Kidney (tissue), 14 donors: Measurements from ENCODE around the gene SLC66A1. TPM values are rescaled to one million over a fixed set of nuclear protein-coding genes. Genes with fewer than 3 reads are reported as not detected.

Source experiments
- DNase-seq, 5 donors: peaks; one replicate each; pipeline ENCODE4 v3.0.0-alpha.2; 2013 to 2020
- FAIRE-seq: peaks from 2 replicates; lab custom pipeline; 2012; peaks lifted over from hg19 to GRCh38; lab: Jason Lieb, UNC
- H3K27ac ChIP-seq, 2 donors: one replicate each; pipeline ENCODE4 v1.7.0; 2013; ENCODE audit warnings: low read depth in 2 of 2, low read length in 2 of 2, inconsistent platforms in 1 of 2
- H3K27me3 ChIP-seq: one replicate; pipeline ENCODE4 v1.7.1; 2013; ENCODE audit warnings: low read length, inconsistent platforms; ENCODE audit not compliant: control insufficient read depth, insufficient read depth
- H3K36me3 ChIP-seq, 3 donors: one replicate each; pipeline versions ENCODE4 v1.7.0 to v1.7.1; 2013; ENCODE audit warnings: low read length in 3 of 3, control low read depth in 1 of 3, inconsistent platforms in 1 of 3; ENCODE audit not compliant: insufficient read depth in 3 of 3, control insufficient read depth in 2 of 3
- H3K4me1 ChIP-seq, 3 donors: one replicate each; pipeline versions ENCODE4 v1.7.0 to v1.7.1; 2013; ENCODE audit warnings: low read length in 3 of 3, inconsistent platforms in 1 of 3, low read depth in 1 of 3; ENCODE audit not compliant: control insufficient read depth in 2 of 3, insufficient read depth in 2 of 3
- H3K4me3 ChIP-seq, 3 donors: one replicate each; pipeline versions ENCODE4 v1.7.0 to v1.8.1; 2013; ENCODE audit warnings: low read length in 3 of 3, control low read depth in 1 of 3, inconsistent platforms in 1 of 3
- H3K9ac ChIP-seq, 3 donors: one replicate each; pipeline versions ENCODE4 v1.7.0 to v1.7.1; 2013; ENCODE audit warnings: low read length in 3 of 3, control low read depth in 1 of 3, inconsistent platforms in 1 of 3
- H3K9me3 ChIP-seq, 3 donors: one replicate each; pipeline versions ENCODE4 v1.7.0 to v1.7.1; 2013; ENCODE audit warnings: low read length in 3 of 3, control low read depth in 1 of 3, inconsistent platforms in 1 of 3; ENCODE audit not compliant: control insufficient read depth in 2 of 3, insufficient read depth in 1 of 3
- intact Hi-C: fragments of 100-400 bp; cut with DNase I; formaldehyde crosslinking; loops from one replicate; pipeline ENCODE4 v1.11.1; 2022
- polyA plus RNA-seq: library from polyadenylated mRNA; stranded (reverse); fragments of 350-450 nt; fragmentation: Illumina TruSeq; extraction: RNeasy Lipid Tissue Mini Kit (QIAGEN cat#74804); gene quantifications from one replicate; pipeline ENCODE4 v1.2.3, GENCODE V29; 2014; ENCODE audit warnings: low read depth, low replicate concordance; ENCODE audit not compliant: insufficient read depth
- total RNA-seq: library from RNA; stranded (reverse); fragmentation: NEBNext Ultra II Directional; extraction: Animal tissue kit (Norgen Biotek cat#: 25700); gene quantifications from one replicate; pipeline ENCODE4 v1.2.1, GENCODE V29; 2021
- TF ChIP-seq, protein P1 (sequence below): IDR thresholded peaks from 3 replicates; pipeline ENCODE4 v1.5.1; 2012; ENCODE audit warnings: mild to moderate bottlenecking, moderate library complexity, borderline replicate concordance; ENCODE audit not compliant: insufficient read depth; ENCODE audit errors: extremely low read depth
- donor health status: control.
- donor health status: control.
- donor health status: control.
- donor health status: control.
- donor health status: control.
- donor health status: DM: yes; HTN: yes; CAD: no.
- donor health status: Normal renal cell carcinoma (clear cell type).

SLC66A1 gene
- total and polyA plus RNA-seq, 2 donors from 2014 or later, result 12.2 to 14.7 TPM

- FAIRE-seq (no peak), DNase-seq (no peak)
- Histone ChIP-seq H3K4me1 (no peaks in the 10 kb centered on the region), H3K27me3 (no peaks in the 10 kb centered on the region), H3K9ac (no peak overlapping the region), H3K9me3 (no peaks in the 10 kb centered on the region), H3K4me3 (no peak overlapping the region), H3K36me3 (peaks cover 3 to 11% (median 5%) of the 10 kb centered on the region in 3 donors), H3K27ac (no peak overlapping the region)
- intact Hi-C loops, result no loop called here
- TF ChIP-seq, protein P1, sequence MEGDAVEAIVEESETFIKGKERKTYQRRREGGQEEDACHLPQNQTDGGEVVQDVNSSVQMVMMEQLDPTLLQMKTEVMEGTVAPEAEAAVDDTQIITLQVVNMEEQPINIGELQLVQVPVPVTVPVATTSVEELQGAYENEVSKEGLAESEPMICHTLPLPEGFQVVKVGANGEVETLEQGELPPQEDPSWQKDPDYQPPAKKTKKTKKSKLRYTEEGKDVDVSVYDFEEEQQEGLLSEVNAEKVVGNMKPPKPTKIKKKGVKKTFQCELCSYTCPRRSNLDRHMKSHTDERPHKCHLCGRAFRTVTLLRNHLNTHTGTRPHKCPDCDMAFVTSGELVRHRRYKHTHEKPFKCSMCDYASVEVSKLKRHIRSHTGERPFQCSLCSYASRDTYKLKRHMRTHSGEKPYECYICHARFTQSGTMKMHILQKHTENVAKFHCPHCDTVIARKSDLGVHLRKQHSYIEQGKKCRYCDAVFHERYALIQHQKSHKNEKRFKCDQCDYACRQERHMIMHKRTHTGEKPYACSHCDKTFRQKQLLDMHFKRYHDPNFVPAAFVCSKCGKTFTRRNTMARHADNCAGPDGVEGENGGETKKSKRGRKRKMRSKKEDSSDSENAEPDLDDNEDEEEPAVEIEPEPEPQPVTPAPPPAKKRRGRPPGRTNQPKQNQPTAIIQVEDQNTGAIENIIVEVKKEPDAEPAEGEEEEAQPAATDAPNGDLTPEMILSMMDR, result no peak
Observed at GRCh38 chr1:19330449-19331135, 18.5 kb downstream of the SLC66A1 start.

DNA sequence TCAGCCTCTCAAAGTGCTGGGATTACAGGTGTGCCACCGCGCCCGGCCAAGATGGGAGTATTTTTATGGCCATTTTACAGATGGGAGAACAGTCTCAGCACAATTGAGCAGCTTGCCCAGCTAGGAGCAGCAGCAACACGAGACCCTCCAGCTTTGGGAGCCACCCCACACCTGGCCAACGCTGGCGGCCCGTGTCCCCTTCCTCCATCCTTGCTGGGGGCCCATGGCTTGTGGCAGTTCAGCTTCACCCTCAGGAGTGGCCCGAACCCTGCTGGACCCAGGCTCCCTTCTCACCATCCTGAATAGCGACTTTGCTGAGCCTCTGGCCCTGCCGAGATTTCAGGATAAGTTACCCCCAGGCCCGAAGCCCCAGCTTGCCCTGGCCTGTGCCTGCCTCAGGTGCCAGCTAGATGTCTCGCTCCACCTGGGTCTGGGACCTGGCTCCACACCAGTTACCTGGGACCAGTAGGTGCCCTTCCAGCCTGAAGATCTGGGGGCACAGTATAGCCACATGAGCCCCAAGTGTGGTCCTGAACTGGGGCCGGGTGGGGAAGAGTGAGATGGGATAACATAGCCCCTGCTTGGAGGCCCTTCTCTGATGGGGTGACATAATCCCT is 19.2 kb downstream of the SLC66A1 start:
- Histone ChIP-seq H3K36me3 (peaks cover 3 to 11% (median 5%) of the 10 kb centered on the region in 3 donors), H3K4me1 (no peaks in the 10 kb centered on the region), H3K27ac (no peak overlapping the region), H3K27me3 (no peaks in the 10 kb centered on the region), H3K9me3 (no peaks in the 10 kb centered on the region), H3K4me3 (no peak overlapping the region), H3K9ac (no peak overlapping the region)
- FAIRE-seq (no peak), DNase-seq (no peak)
- intact Hi-C loops, result no loop called here
- TF ChIP-seq, protein P1, result no peak

DNA sequence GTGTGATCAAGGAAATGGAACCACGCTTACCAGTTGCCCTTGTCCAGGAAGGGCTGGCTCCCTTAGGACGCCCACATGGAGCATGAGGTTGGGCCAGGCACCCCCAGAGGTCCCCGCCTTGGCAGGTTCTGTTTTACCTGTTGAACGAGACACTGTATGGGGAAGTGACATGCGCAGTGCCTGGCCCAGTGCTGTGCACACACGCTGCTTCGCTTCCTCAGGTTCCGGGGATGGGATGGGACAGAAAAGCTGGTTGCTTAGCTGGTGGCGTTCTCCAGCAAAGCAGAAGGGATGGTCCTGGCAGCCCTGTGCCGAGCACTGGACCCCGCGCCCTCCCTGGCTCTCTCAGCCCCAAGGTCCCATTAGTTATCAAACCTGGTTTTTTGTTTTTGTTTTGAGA is 20.7 kb downstream of the SLC66A1 start:
- no peaks in the 10 kb centered on the region for H3K9me3 ChIP-seq
- no peak overlapping the region for H3K9ac ChIP-seq
- no peak for DNase-seq
- no peak overlapping the region for H3K27ac ChIP-seq
- no peak for FAIRE-seq
- H3K4me1 ChIP-seq, result no peaks in the 10 kb centered on the region
- peaks cover 0 to 7% (median under 1%) of the 10 kb centered on the region in 3 donors for H3K36me3 ChIP-seq
- H3K4me3 ChIP-seq, result no peak overlapping the region
- H3K27me3 ChIP-seq, result no peaks in the 10 kb centered on the region
- intact Hi-C loops, result no loop called here
- TF ChIP-seq, protein P1, result no peak
